CD4-positive, alpha-beta T cell treated with Interleukin-12 subunit alpha and Interleukin-12 subunit beta, for 1 hour (primary cell): ENCODE measurements around the gene RAB34.
A peak's percentile ranks its signal among the peaks of the same experiment; 100 is the strongest.
"Not testable (repeated sequence)": the region's sequence is repeated elsewhere in the genome, so short reads cannot be mapped to it uniquely, and the experiment has no call there.

Experiments used
- DNase-seq: peaks from one replicate; pipeline ENCODE4 v3.0.0-alpha.2; 2020

Gene RAB34

DNA sequence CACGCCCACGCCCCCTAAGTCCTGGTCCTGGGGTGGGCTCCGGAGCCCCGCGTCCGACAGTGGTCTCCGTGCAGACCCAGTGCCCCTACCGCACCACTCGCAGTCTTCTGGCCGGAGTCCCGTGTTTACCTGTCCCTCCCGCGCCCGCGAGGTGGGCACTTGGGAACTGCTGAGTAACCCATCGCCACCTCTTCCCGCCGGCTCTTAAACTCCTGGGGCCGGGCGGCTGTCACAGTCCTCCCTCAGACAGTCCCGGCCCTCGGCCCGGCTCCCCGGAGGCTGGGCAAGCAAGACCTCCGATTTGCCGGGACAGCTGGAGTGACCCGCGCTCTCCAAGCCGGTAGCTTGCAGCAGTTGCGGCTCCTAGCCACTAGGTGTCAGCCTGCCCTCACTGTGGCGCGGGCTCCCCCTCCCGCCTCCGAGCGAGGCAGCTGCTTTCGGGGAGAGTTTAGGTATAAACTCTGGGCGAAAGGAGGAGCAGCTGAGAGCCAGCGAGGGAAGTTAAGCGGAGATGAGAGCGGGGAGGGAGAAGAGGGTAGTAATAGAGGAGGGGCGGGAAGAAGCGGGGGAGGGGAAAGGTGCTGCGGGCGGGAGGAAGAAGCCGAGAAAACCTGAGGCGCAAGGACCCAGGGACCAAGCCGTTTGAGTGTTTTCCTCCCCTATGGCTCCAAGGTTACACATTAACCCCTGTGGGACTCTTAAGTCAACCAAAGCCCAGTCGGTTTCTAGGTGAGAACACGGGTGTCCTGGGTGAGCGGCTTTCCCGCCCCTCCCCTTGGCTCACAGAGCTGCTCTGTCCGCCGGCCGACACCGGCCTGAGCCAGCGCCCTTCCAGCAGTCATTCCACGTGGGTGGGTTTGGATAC, 9.2 kb upstream of the RAB34 start:
- peak; percentile 92 for DNase-seq

GRCh38 chr17:28726226-28726626, 8.6 kb upstream of the RAB34 start, which contains the start of gene TLCD1:
Gene TLCD1 (minus strand): TSS chr17:28726233. CDS start chr17:28726097, 136 bp downstream.
- DNase-seq = peak; percentile 71

DNA sequence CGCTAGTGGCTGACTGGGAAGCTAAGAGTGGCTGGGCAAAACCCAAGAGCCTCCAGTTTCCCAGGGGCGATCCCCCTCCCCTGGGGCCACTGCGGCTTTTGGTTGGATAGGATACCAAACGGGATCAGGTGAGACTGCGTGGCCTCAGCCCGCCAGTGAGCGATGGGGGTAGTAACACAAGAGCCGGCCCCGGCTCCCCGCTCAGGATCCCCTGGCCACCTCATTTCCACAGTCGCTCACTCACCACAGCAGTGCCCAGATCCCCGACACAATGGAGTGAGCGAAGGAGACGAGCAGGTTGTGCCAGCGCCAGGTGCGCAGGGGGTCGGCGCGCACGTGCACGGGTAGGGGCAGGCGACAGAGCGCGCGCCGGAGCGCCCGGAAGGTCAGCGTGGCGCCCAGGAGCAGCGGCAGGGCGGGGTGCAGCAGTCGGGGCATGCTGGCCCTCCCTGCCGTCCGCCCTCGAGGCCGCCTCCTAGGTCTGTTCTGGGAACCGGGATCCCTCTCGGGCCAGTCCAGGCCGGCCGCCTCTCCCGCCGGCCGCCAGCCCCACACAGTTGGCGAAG, 8.1 kb upstream of the RAB34 start:
- peak; percentile 31 for DNase-seq

DNA sequence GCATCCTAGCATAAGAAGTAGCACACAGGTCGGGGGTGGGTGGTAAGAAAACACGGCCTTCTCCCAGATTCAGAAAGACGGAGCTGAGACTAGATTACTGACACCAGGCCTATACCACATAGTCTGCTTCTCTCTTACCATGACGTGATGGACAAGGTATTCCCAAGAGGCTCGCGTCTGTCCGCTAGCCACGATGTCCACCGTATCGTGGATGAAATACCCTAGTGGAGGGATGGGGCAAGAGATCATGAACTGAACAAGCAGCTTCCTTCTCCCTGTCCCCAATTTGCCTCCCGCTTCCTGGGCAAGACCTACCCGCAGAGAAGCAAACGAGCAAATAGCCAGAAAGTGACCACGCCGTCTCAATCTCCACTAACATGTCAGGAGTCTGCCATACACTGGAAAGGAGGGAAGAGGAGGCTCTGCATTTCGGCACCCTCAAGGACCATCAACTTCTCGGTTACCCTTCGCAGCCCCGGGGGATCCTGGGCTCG, 7.5 kb upstream of the RAB34 start:
- no peak for DNase-seq

DNA sequence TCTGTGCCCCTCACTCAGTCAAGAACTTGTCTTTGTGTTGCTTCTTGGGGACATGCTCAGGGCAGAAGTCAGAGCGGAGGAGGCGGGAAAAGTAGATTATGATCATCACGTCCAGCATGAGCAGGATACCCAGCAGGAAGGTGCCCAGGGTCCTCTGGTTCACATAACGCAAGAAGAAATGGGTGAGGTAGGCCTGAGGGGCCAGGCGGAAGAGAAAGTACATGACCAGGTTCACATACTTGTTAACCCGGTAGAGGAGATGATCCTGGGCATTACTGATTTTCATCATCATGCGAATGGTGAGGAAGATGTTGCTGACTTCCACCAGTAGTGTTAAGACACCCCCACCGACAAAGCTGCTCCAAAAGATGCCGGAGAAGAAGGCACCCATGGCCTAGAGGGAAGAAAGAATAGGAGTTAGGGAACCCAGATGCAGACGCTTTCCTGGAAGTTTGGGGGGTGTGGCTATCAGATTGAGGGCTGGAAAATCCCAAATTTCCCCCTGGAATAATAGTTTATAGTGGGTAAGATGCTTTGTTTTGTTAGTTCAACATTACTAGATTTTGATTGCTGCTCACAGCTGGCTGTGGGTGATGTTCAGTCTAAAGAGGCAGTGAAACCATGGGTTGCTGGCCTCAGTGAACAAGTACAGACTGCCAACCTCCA, 7.0 kb upstream of the RAB34 start:
- DNase-seq = no peak

GRCh38 chr17:28723836-28724499, 6.3 kb upstream of the RAB34 start:
- not testable (repeated sequence) for DNase-seq

DNA sequence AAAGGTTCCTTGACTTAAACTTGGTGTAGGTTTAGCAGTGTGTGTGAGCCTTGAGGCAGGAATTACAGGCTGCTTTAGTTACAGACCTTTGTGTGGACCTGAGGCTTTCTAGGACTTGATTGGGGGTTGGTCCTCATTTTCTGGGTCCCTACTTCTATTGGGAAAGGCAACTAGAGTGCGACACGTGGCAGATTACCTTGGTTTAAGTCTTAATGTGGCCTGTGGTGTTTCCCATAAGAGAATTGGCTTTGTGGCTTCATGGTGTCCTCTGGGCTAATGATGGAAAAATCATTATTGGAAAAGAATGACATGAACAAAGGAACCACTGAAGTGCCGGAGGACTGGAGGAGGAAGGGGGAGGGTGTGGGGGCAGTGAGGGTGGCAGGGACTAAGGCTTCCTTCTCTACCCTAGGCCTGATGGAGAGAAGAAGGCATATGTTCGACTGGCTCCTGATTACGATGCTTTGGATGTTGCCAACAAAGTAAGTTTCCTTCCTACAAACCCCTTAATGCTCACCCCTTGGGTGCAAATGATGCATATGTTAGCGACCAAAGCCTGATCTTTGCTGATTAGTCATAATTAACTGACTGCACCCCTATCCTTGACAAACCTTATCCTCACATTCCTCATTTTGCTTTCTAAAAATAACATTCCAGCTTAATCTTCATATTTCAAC, 5.6 kb upstream of the RAB34 start:
- DNase-seq = no peak

GRCh38 chr17:28722417-28723158, 4.9 kb upstream of the RAB34 start:
- DNase-seq = no peak

GRCh38 chr17:28720997-28721329, 3.3 kb upstream of the RAB34 start:
- not testable (repeated sequence) for DNase-seq

- peak; percentile 36 for DNase-seq
Observed at GRCh38 chr17:28720247-28720996, 2.8 kb upstream of the RAB34 start.

DNA sequence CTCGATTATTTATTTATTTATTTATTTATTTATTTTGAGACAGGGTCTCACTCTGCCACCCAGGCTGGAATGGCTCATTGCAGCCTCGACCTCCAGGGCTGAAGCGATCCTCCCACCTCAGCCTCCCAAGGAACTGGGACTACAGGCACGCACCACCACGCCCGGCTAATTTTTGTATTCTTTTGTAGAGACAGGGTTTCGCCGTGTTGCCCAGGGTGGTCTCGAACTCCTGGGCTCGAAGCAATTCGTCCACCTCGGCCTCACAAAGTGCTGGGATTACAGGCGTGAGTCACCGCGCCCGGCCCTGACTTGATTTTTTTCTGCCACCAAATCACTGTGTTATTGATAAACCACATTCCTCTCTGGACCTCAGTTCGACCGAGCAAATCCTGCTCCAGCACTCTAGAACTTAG, 1.4 kb upstream of the RAB34 start:
- DNase-seq = no peak

- no peak for DNase-seq
Observed at GRCh38 chr17:28718333-28719020, 809 bp upstream of the RAB34 start.

GRCh38 chr17:28716740-28717577, 709 bp downstream of the RAB34 start:
- no peak for DNase-seq

DNA sequence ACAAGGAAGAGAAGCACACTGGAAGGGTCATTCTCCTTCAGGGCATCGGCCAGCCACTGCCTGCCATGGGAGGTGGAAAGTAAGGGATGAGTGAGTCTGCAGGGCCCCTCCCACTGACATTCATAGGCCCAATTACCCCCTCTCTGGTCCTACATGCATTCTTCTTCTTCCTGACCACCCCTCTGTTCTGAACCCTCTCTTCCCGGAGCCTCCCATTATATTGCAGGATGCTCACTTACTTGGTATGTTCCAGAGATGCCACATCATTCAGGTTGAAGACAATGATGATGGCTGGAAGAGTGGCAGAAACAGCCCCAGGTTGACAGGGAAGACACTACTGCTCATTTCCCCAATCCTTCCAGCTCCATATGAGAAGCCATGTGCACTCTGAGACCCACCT, 2.5 kb downstream of the RAB34 start:
- no peak for DNase-seq

- no peak for DNase-seq
Observed at GRCh38 chr17:28714281-28714680, 3.4 kb downstream of the RAB34 start.

- DNase-seq = no peak
Observed at GRCh38 chr17:28712705-28713415, 4.8 kb downstream of the RAB34 start.

DNA sequence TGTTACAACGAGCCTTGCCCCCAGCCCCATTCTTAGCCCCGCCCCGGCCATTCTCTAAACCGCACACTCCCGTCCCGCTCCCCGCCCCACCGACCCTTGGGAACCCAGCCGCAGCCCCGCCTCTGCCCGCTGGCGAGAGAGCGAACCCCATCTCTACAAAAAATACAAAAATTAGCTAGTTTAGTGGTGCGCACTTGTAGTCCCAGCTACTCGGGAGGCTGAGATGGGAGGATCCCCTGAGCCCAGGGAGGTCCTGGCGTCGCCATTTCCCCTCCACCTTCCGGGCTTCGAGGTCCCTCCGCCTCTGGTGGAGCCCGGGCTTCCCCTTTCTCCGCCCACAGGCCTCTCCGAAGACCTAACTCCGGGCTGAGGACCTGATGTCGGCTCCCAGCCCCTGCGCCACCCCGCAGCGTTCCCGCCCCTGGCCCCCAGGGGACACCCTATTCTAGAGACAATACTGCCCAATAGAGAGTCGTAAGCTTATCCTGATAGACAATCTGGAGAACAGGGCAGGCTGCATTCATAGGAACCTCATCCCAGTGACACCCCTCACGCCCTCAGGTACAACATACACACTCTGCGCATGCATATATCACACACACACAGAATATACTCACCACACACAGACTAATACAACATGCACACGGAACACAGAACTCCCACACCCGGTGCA, 5.5 kb downstream of the RAB34 start:
- DNase-seq = peak; percentile 77

DNA sequence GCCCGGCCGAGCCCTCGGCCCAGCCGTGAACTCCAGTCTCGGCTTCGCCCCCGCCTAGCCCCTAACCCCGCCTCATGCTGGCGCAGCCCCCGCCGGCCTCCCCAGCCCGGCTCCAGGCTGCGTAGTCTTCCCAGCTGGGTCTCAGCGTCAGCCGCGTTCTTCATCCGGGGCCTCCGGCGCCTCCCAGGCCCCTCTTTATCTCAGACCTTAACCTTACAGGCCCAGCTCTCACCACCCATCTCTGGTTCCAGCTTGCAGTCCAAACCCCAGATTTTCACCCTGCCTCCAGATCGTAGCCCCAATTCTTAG, 6.0 kb downstream of the RAB34 start, which contains the start of gene PROCA1:
PROCA1 (minus strand) TSS at position 166 of the 309 bp plus-strand sequence. CDS start 228 bp downstream, outside the sequence.
- DNase-seq = peak; percentile 39
